WI38 (cell line): ENCODE measurements around the gene BBOX1.

Experiments
- H3K4me3 ChIP-seq: 2 replicates; pipeline ENCODE4 v1.5.1; 2011; ENCODE audit warnings: low read depth, mild to moderate bottlenecking, control low read depth, low read length
- TF ChIP-seq, protein P1 (sequence below): IDR thresholded peaks from 2 replicates; pipeline ENCODE4 v1.5.1; 2012; ENCODE audit warnings: low read depth, mild to moderate bottlenecking, control low read depth, low read length

Gene BBOX1

DNA sequence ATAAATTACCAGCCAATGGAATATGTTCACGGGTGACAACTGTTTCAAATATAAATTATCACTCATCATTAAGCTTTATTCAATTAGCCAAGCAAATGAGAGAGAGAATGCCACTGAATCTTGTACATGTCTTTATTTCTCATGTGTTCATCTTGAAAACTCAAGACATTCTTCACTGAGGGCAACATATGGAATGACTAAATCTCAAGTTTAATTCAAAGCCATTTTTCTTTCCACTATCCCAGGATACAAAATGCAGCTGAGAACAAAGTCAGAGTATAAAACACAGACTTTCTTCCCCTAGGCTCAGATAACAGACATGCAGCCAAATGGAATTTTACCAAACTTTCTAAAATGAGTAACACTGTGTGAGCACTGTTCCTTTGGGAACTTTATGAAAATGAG lies 12.1 kb upstream of the BBOX1 start:
- TF ChIP-seq, protein P1, sequence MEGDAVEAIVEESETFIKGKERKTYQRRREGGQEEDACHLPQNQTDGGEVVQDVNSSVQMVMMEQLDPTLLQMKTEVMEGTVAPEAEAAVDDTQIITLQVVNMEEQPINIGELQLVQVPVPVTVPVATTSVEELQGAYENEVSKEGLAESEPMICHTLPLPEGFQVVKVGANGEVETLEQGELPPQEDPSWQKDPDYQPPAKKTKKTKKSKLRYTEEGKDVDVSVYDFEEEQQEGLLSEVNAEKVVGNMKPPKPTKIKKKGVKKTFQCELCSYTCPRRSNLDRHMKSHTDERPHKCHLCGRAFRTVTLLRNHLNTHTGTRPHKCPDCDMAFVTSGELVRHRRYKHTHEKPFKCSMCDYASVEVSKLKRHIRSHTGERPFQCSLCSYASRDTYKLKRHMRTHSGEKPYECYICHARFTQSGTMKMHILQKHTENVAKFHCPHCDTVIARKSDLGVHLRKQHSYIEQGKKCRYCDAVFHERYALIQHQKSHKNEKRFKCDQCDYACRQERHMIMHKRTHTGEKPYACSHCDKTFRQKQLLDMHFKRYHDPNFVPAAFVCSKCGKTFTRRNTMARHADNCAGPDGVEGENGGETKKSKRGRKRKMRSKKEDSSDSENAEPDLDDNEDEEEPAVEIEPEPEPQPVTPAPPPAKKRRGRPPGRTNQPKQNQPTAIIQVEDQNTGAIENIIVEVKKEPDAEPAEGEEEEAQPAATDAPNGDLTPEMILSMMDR, result no peak
- H3K4me3 ChIP-seq, result no peak overlapping the region

DNA sequence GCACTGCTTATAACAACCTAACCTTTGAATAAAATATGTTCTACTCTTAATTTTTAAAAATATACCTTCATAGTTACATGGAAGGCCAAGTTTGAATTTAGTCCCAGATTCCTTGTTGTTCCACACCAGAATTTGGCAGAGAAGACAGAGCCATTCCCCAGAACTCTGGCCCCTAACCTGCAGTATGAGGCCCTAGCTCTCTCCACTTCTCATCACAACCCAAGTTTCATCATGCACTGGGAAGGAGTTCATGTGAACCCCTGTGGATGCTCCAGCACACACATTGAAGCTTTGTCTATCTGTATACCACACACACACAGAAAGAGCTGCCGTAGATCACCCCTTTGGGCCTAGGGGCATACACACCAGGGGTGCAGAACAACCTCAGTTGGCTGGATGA lies 10.6 kb upstream of the BBOX1 start:
- H3K4me3 ChIP-seq, result no peak overlapping the region
- TF ChIP-seq, protein P1, result no peak

DNA sequence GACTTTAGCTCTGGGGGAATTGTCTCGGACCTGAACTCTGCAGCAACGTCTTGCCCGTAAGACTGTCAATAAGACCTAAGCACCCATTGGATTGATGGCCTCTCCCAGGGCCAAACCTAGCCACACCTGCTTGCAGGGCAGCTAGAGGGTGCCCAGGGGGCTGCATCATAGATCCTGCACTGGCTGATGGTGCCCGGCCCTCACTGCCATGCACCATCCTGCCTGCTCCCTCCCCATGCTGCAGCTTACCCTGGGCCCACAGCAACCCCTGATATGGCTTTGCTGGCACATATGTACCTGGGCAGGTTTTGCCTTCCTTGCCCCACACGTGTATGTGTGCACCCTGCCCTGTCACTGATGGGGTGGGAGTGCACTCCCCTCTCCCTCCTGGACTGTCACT lies 8.9 kb upstream of the BBOX1 start:
- H3K4me3 ChIP-seq, result no peak overlapping the region
- TF ChIP-seq, protein P1, result no peak

DNA sequence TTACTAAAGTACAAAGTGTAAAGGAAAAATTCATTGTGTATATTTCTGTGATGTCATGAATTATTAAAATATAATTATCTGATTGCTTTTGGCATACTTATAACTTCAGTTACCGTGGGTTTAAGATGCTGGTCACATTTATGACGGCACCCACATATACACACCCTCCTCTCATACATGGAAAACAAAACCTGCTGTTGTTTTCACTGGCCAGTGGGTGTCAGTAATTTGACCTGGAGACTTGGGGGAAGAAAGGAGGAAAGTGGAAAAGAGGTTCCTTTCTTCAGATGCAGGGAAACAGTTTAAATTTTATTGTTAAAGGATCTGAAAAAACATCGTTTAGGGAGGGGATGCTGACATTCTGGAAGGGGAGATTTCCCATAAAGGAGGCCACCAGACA lies 742 bp upstream of the BBOX1 start:
- no peak overlapping the region for H3K4me3 ChIP-seq
- TF ChIP-seq, protein P1, result no peak

DNA sequence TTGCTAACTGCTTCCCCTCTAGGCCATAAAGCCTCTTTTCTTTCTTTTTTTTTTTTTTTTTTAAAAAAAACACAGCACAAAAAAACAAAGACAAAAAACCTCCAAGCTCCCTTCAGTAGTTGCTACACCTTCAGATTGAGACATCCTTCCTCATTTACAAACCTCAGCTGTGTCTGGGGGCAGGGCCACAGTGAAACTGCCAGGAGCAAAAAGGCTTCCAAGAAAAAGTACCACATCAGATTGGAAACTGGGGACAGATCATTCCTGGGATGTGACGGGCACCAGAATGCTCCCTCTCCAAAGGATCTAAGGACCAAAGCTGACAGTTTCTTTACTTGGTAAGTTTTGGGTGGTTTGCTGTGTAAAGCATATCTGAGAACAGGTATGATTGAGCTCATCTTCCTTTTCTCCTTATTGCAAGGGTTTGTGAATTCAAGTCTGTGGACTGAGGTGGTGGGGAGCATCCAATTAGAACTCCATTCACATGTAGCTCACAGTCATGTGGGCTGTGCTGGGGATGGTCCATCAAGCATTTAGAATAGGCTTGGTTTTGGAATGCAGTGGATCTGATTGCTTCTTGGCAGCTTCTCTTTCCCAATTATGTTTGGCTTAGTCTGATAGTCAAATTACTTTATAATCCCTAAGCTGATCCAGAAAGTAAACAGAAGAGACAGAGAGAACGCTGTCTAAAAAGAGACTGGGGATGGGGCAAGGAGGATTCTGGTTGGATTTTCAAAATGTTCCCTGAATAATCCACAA lies 705 bp downstream of the BBOX1 start:
- TF ChIP-seq, protein P1, result no peak

DNA sequence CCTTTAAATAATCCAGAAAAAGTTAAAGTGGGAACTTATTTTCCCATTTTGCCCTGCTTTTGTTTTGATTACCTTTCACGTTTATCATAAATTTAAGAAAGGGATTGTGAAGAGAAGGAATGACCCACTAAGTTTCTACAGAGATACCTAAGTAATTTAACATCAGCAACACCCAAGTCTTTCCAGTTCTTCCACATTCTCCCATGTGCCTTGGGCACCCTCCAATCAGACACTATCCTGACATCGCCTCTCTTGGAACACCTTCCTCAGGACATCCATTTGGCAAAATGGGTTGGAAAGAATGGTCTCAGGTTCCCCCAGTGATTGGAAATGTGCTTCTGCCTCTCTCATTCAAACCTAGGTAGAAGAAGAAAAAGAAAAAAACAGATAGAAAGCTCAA lies 6.3 kb downstream of the BBOX1 start:
- TF ChIP-seq, protein P1, result no peak

More for the DNA sequence above, 705 bp downstream of the BBOX1 start:
- no peak overlapping the region for H3K4me3 ChIP-seq

DNA sequence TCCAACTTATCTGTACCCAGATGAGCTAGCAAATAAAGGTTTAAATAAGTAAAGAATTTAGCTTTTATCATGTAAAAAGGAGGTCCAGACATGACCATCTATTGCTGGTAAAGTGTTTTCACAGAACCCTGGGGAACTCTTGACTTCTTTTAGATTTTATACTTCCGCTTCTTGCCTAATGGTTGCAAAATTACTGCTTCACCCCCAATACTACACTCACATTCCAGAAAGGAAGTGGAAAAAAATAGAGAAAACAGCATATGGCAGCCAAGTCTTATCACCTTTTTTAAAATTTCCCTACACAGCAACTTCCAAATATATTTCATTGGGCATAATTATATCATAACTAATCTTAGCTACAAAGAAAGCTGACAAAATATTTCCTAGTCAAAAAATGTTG lies 12.1 kb downstream of the BBOX1 start:
- TF ChIP-seq, protein P1, result no peak
- H3K4me3 ChIP-seq, result no peak overlapping the region

More for the DNA sequence above, 6.3 kb downstream of the BBOX1 start:
- H3K4me3 ChIP-seq, result no peak overlapping the region
